Lower leg skin (tissue), 3 donors: ENCODE measurements around the gene TEPSIN.

Experiments
- CTCF ChIP-seq, 3 donors: fragments of 450-650 bp; IDR thresholded peaks; one replicate each; pipeline ENCODE4 v1.5.1; 2016; ENCODE audit warnings: antibody characterized with exemption in 3 of 3, mild to moderate bottlenecking in 3 of 3, moderate library complexity in 2 of 3
- POLR2A ChIP-seq, 2 donors: fragments of 450-650 bp; IDR thresholded peaks; one replicate each; pipeline ENCODE4 v1.6.1; 2016 to 2017; ENCODE audit warnings: antibody characterized with exemption in 2 of 2, mild to moderate bottlenecking in 1 of 2, moderate library complexity in 1 of 2

- no peak for TF ChIP-seq POLR2A (IDR thresholded peaks at IDR 0.05)
- no peak for TF ChIP-seq CTCF (IDR thresholded peaks at IDR 0.05)
These were observed 15.7 kb downstream of the TEPSIN start, which contains the start of gene CEP131 for GRCh38 chr17:81222906-81223761.
